Measurements from ENCODE around the gene C1orf116. TPM values are rescaled to one million over a fixed set of nuclear protein-coding genes. Genes with fewer than 3 reads are reported as not detected.

C1orf116 gene
- total RNA-seq, 1 experiment from 2014 or later = 124 TPM

GRCh38 chr1:207004931-207005830 is 27.4 kb downstream of the C1orf116 start:
- H3K4me3 Mint-ChIP-seq (ENCODE audit: low read depth, unreplicated experiment) = peak overlapping the region; percentile 26
- DNase-seq = peak; percentile 85
- BruUV-seq (replicated peaks) = TSS peak; percentile 27
- H3K4me1 Mint-ChIP-seq (ENCODE audit: low read depth, unreplicated experiment) = peaks cover 97% of the 10 kb centered on the region
- H3K36me3 Mint-ChIP-seq (ENCODE audit: insufficient read depth, unreplicated experiment) = peaks cover 53% of the 10 kb centered on the region
- CTCF ChIA-PET = interaction anchor here (0.7 to 5.8 kb wide), 7 partner anchors 13 to 30 kb away, joined by 3 to 41 read pairs (median 3); partner anchors contain the start of gene C1orf116
- peak; percentile 89 for TF ChIP-seq CTCF (IDR thresholded peaks at IDR 0.05; ENCODE audit: unreplicated experiment)
- H3K27me3 Mint-ChIP-seq (ENCODE audit: unreplicated experiment) = no peaks in the 10 kb centered on the region
- peaks cover 2% of the 10 kb centered on the region for H3K9me3 Mint-ChIP-seq (ENCODE audit: low read depth, unreplicated experiment)
- intact Hi-C loops (cut with micrococcal nuclease; ENCODE audit: unreplicated experiment) = loop anchor here (5.0 to 10.0 kb wide), 2 partner anchors 50 to 53 kb away; partner anchors contain the start of genes PFKFB2 and YOD1
- H3K27ac Mint-ChIP-seq (ENCODE audit: unreplicated experiment) = peak overlapping the region; percentile 88

- Mint-ChIP-seq H3K9me3 (ENCODE audit: low read depth, unreplicated experiment) (peaks cover 2% of the 10 kb centered on the region), H3K36me3 (ENCODE audit: insufficient read depth, unreplicated experiment) (peaks cover 35% of the 10 kb centered on the region), H3K4me3 (ENCODE audit: low read depth, unreplicated experiment) (no peak overlapping the region), H3K4me1 (ENCODE audit: low read depth, unreplicated experiment) (peaks cover 87% of the 10 kb centered on the region), H3K27ac (ENCODE audit: unreplicated experiment) (peak overlapping the region; percentile 83), H3K27me3 (ENCODE audit: unreplicated experiment) (no peaks in the 10 kb centered on the region)
- CTCF ChIA-PET = interaction anchor here (3.8 to 5.8 kb wide), 2 partner anchors 18 to 28 kb away, joined by 24 to 41 read pairs; partner anchors contain the start of gene C1orf116
- no TSS peak for BruUV-seq (replicated peaks)
- no peak for DNase-seq
- intact Hi-C loops (cut with micrococcal nuclease; ENCODE audit: unreplicated experiment) = loop anchor here (10.0 kb wide), 1 partner anchor 52 kb away; the partner anchor contains the start of genes PFKFB2 and YOD1
- TF ChIP-seq CTCF (IDR thresholded peaks at IDR 0.05; ENCODE audit: unreplicated experiment) = no peak
Measured at GRCh38 chr1:207003210-207003609, 29.3 kb downstream of the C1orf116 start.

GRCh38 chr1:207002724-207003146 is 29.8 kb downstream of the C1orf116 start:
- Mint-ChIP-seq H3K9me3 (ENCODE audit: low read depth, unreplicated experiment) (peaks cover 2% of the 10 kb centered on the region), H3K27ac (ENCODE audit: unreplicated experiment) (peak overlapping the region; percentile 83), H3K4me3 (ENCODE audit: low read depth, unreplicated experiment) (no peak overlapping the region), H3K36me3 (ENCODE audit: insufficient read depth, unreplicated experiment) (peaks cover 34% of the 10 kb centered on the region), H3K4me1 (ENCODE audit: low read depth, unreplicated experiment) (peaks cover 84% of the 10 kb centered on the region), H3K27me3 (ENCODE audit: unreplicated experiment) (no peaks in the 10 kb centered on the region)
- no peak for TF ChIP-seq CTCF (IDR thresholded peaks at IDR 0.05; ENCODE audit: unreplicated experiment)
- DNase-seq = peak; percentile 75
- intact Hi-C loops (cut with micrococcal nuclease; ENCODE audit: unreplicated experiment) = loop anchor here (10.0 kb wide), 1 partner anchor 52 kb away; the partner anchor contains the start of genes PFKFB2 and YOD1
- no TSS peak for BruUV-seq (replicated peaks)
- CTCF ChIA-PET = interaction anchor here (3.8 to 5.8 kb wide), 2 partner anchors 19 to 28 kb away, joined by 24 to 41 read pairs; partner anchors contain the start of gene C1orf116

GRCh38 chr1:207001492-207002245 is 30.9 kb downstream of the C1orf116 start:
- H3K27me3 Mint-ChIP-seq (ENCODE audit: unreplicated experiment) = no peaks in the 10 kb centered on the region
- peaks cover 23% of the 10 kb centered on the region for H3K36me3 Mint-ChIP-seq (ENCODE audit: insufficient read depth, unreplicated experiment)
- no TSS peak for BruUV-seq (replicated peaks)
- H3K27ac Mint-ChIP-seq (ENCODE audit: unreplicated experiment) = peak overlapping the region; percentile 83
- no peak for TF ChIP-seq CTCF (IDR thresholded peaks at IDR 0.05; ENCODE audit: unreplicated experiment)
- CTCF ChIA-PET = interaction anchor here (0.9 to 1.3 kb wide), 2 partner anchors 16 to 51 kb away, joined by 4 read pairs; partner anchors contain the start of gene PFKFB2
- intact Hi-C loops (cut with micrococcal nuclease; ENCODE audit: unreplicated experiment) = loop anchor here (10.0 kb wide), 1 partner anchor 53 kb away; the partner anchor contains the start of genes PFKFB2 and YOD1
- DNase-seq = no peak
- H3K4me3 Mint-ChIP-seq (ENCODE audit: low read depth, unreplicated experiment) = no peak overlapping the region
- peaks cover 73% of the 10 kb centered on the region for H3K4me1 Mint-ChIP-seq (ENCODE audit: low read depth, unreplicated experiment)
- no peaks in the 10 kb centered on the region for H3K9me3 Mint-ChIP-seq (ENCODE audit: low read depth, unreplicated experiment)

Measured in Calu3 (cell line).